ENCODE measurements around the gene SUFU.

Gene SUFU

DNA sequence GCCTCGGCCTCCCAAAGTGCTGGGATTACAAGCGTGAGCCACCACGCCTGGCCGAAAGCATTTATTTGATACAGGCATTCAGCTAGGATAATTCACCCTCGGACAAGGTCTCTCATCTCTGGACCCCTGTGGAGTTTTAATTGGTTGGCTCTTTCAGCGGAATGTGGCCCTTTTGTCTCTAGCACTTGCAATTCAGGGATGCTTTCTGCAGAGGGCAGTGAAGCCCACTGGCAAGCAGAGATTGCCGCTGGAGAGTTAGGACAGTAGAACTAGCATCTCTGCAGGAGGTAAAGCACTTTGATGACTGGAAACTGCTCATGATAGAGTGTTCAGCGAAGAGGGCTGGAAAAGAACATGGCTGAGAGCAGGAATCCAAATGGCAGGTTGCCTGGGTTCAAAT is 62.0 kb downstream of the SUFU start:
- H3K27me3 Mint-ChIP-seq (ENCODE audit: low read depth), result no peaks in the 10 kb centered on the region
- H3K4me3 Mint-ChIP-seq, result no peak overlapping the region
- DNase-seq (ENCODE audit: low spot score), result no peak
- H3K9me3 Mint-ChIP-seq, result no peaks in the 10 kb centered on the region
- H3K27ac Mint-ChIP-seq, result no peak overlapping the region
- no peaks in the 10 kb centered on the region for H3K36me3 Mint-ChIP-seq (ENCODE audit: low read depth)
- no peaks in the 10 kb centered on the region for H3K4me1 Mint-ChIP-seq (ENCODE audit: low read depth)

DNA sequence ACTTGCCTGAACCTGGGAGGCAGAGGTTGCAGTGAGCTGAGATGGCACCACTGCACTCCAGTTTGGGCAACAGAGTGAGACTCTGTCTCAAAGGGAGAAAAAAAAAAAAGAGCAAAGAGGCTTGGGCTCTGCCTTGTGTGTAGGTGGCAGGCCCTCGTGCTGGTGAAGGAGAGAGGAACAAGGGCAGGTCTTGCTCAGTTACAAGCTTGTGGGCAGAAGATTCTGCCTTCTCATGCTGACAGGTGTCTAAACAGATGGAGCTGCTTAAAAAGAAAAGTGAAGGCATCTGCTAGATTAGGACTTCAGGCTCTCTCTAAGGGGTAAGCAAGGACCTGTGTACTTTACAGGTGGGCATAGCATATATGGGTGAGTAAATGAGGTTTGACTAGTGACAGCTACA is 75.0 kb downstream of the SUFU start:
- Mint-ChIP-seq H3K27me3 (ENCODE audit: low read depth) (no peaks in the 10 kb centered on the region), H3K27ac (no peak overlapping the region)

DNA sequence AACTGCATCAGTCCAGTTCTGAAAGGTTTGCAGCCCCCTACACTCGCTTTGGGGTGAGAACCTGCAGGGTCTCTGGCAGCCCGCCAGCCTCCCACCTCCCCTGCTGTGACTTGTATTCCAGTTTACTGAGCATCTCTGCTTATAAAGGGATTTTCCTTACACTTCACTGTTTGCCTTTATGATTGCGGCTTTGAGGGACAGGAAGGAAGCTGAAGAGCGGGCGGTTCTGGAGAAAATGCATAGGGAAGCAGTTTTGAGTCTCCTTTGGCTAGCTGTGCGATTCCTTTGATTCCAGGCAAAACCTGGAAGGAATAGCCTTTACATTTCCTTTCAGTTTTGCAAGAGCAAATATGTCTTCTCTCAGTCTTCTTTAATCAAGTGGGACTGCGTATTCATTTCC is 75.6 kb downstream of the SUFU start:
- Mint-ChIP-seq H3K36me3 (ENCODE audit: low read depth) (no peaks in the 10 kb centered on the region), H3K9me3 (no peaks in the 10 kb centered on the region), H3K4me3 (no peak overlapping the region), H3K27ac (no peak overlapping the region), H3K4me1 (ENCODE audit: low read depth) (peaks cover 8% of the 10 kb centered on the region), H3K27me3 (ENCODE audit: low read depth) (no peaks in the 10 kb centered on the region)
- DNase-seq (ENCODE audit: low spot score), result no peak

More for the DNA sequence above, 75.0 kb downstream of the SUFU start:
- Mint-ChIP-seq H3K4me3 (no peak overlapping the region), H3K4me1 (ENCODE audit: low read depth) (peaks cover 6% of the 10 kb centered on the region), H3K9me3 (no peaks in the 10 kb centered on the region), H3K36me3 (ENCODE audit: low read depth) (no peaks in the 10 kb centered on the region)
- DNase-seq (ENCODE audit: low spot score), result no peak

DNA sequence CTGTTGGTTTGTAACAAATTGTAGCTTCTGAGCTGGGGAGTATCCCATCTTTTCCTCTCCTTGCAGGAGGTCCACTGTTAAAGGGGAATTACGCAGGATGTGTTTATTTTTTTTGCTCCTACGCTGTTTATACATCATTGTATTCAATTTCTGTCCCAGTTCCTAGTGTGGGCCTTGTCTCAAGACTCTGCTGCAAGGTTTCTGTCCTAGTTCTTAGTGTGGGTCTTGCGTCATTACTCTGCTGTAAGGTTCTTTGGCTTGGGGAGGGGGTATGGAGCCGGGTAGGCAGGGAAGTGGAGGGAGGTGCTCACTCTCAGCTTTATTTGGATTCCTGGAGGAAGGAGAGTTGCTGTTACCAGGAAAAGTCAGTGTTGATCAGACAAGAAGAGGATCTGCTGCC is 76.5 kb downstream of the SUFU start:
- DNase-seq (ENCODE audit: low spot score), result no peak
- Mint-ChIP-seq H3K9me3 (no peaks in the 10 kb centered on the region), H3K27me3 (ENCODE audit: low read depth) (no peaks in the 10 kb centered on the region), H3K4me1 (ENCODE audit: low read depth) (peaks cover 9% of the 10 kb centered on the region), H3K4me3 (no peak overlapping the region), H3K27ac (no peak overlapping the region), H3K36me3 (ENCODE audit: low read depth) (no peaks in the 10 kb centered on the region)

DNA sequence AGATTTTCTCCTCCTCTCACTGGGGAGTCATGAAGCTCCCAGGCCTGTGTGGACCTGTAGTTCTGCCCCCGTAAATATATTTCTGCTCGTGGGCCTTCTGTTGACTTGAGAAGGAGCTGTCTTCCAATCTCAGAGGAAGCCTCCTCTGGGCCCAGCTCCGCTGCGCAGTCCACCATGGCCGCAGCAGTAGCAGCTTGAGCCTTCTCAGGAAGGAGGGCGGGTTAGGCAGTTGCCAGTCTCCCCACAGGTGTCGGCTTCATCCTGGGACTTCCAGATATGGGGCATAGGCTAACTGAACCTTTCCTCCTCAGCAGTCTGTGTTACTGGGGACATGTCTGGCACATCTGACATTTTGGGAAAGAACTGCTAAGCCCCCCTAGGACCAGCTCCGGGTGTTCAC is 77.6 kb downstream of the SUFU start:
- H3K27ac Mint-ChIP-seq, result no peak overlapping the region

DNA sequence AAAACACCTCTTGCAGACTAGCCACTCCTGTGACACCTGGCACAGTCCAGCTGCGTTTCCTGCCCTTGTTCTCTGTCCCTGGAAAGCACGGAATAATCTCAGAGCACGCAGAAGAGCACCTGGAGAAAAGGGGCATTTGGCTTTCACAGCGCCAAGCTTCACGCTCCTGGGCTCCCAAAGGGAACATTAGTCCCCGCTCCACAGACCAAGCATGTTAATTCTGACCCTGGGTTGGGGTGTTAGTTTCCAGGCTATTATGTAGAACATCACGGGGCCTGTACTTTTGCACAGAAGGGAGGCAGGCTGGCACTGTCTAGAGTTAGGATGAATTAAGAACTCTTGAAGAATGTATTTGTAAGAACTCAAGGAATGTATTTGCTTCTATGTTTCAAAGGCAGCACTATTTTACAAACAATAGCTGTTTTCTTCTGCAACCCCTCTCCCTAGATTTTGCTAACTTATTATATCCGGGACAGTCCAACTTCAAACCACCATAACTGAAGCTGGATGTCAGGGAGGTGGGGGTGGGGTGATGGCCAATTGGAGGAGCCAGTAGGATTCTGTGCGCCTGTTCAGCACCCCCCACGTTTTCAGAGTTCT is 78.3 kb downstream of the SUFU start:
- Mint-ChIP-seq H3K36me3 (ENCODE audit: low read depth) (no peaks in the 10 kb centered on the region), H3K27ac (no peak overlapping the region), H3K27me3 (ENCODE audit: low read depth) (no peaks in the 10 kb centered on the region), H3K4me1 (ENCODE audit: low read depth) (peaks cover 9% of the 10 kb centered on the region), H3K4me3 (no peak overlapping the region), H3K9me3 (no peaks in the 10 kb centered on the region)
- DNase-seq (ENCODE audit: low spot score), result no peak

More for the DNA sequence above, 77.6 kb downstream of the SUFU start:
- no peaks in the 10 kb centered on the region for H3K27me3 Mint-ChIP-seq (ENCODE audit: low read depth)
- no peaks in the 10 kb centered on the region for H3K36me3 Mint-ChIP-seq (ENCODE audit: low read depth)
- no peak overlapping the region for H3K4me3 Mint-ChIP-seq
- no peaks in the 10 kb centered on the region for H3K9me3 Mint-ChIP-seq
- DNase-seq (ENCODE audit: low spot score), result no peak
- peaks cover 9% of the 10 kb centered on the region for H3K4me1 Mint-ChIP-seq (ENCODE audit: low read depth)

DNA sequence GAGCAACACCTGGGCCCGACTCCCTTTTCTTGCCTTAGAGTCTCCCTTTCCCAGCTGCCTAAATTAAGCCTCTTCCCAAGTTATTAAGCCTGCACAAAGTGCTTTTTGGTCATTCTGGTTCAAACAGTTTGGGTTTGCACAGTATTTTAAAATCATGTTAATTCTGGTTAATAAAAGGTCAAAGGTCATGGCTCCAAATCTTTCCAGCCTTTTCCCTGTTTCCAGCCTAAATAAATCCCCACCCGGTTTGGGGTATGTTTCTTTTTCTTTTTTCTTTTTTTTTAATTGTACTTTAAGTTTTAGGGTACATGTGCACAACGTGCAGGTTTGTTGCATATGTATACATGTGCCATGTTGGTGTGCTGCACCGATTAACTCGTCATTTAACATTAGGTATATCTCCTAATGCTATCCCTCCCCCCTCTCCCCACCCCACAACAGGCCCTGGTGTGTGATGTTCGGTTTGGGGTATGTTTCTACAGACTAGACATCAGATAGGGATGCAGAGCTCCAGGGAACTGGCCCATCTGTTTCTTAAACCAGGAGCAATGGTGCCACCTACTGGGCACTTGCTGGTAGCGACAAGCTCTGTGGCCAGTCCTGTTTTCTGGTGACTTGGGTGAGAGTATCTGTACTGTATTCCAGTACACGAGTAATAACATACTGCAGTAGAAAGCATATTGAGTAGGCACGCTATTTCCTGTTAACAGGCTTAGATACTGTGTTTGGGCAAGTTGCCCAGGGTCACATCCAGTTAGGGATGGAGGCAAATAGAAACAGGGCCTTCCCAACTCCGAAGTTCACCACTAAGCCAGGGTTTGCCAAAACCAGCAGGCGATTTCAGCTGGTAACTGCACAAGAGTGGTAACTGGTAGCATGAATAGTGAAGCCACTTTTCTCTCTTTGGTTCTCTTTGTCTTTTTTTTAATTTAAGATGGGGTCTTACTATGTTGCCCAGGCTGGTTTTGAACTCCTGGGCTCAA is 80.0 kb downstream of the SUFU start:
- Mint-ChIP-seq H3K36me3 (ENCODE audit: low read depth) (no peaks in the 10 kb centered on the region), H3K4me1 (ENCODE audit: low read depth) (peaks cover 6% of the 10 kb centered on the region), H3K27ac (no peak overlapping the region), H3K4me3 (no peak overlapping the region), H3K9me3 (no peaks in the 10 kb centered on the region), H3K27me3 (ENCODE audit: low read depth) (no peaks in the 10 kb centered on the region)
- DNase-seq (ENCODE audit: low spot score), result peak; percentile 69

DNA sequence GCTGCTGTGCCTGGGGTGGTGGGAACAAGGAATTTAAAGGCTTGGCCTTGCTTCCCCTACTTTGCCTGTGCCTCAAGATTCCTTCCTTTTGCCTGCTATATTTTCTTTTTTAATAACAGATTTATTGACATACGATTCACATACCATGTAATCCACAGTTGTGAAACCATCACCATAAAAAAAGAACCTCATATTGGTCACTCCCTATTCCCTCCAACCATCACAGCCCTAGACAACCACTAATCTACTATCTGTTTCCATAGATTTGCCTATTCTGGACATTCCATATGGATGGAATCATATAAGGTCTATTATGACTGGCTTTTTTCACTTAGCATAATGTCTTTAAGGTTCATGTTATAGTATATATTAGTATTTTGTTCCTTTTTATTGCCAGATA is 81.3 kb downstream of the SUFU start:
- peaks cover 5% of the 10 kb centered on the region for H3K4me1 Mint-ChIP-seq (ENCODE audit: low read depth)
- H3K27ac Mint-ChIP-seq, result no peak overlapping the region
- no peaks in the 10 kb centered on the region for H3K27me3 Mint-ChIP-seq (ENCODE audit: low read depth)
- no peak overlapping the region for H3K4me3 Mint-ChIP-seq
- H3K36me3 Mint-ChIP-seq (ENCODE audit: low read depth), result no peaks in the 10 kb centered on the region
- DNase-seq (ENCODE audit: low spot score), result no peak
- no peaks in the 10 kb centered on the region for H3K9me3 Mint-ChIP-seq

DNA sequence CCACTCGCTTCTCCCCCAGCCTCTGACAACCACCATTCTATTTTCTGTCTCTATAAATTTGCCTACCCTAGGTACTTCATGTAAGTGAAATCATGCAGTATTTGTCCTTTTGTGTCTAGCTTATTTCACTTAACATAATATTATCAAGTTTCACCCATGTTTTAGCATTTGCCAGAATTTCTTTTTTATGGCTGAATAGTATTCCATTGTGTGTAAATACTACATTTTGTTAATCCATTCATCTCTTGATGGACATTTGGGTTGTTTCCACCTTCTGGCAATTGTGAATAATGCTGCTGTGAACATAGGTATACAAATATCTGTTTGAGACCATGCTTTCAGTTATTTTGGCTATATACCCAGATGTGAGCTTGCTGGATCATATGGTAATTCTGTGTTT is 83.1 kb downstream of the SUFU start:
- Mint-ChIP-seq H3K27me3 (ENCODE audit: low read depth) (no peaks in the 10 kb centered on the region), H3K9me3 (no peaks in the 10 kb centered on the region), H3K4me1 (ENCODE audit: low read depth) (peaks cover 5% of the 10 kb centered on the region), H3K4me3 (no peak overlapping the region), H3K36me3 (ENCODE audit: low read depth) (no peaks in the 10 kb centered on the region), H3K27ac (no peak overlapping the region)
- DNase-seq (ENCODE audit: low spot score), result no peak

DNA sequence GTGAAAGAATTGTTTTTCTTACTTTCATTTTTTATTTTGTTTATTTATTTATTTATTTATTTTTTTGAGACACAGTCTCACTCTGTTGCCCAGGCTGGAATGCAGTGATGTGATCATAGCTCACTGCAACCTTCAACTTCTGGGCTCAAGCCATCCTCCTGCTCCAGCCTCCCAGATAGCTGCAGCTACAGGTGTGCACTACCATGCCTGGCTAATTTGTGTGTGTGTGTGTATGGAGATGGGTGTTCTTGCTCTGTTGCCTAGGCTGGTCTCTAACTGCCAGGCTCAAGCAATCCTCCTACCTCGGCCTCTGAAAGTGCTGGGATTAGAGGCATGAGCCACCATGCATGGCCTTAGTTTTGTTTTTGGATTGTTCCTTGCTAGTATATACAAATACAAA is 85.1 kb downstream of the SUFU start:
- Mint-ChIP-seq H3K27me3 (ENCODE audit: low read depth) (no peaks in the 10 kb centered on the region), H3K36me3 (ENCODE audit: low read depth) (no peaks in the 10 kb centered on the region), H3K9me3 (no peaks in the 10 kb centered on the region), H3K4me1 (ENCODE audit: low read depth) (peaks cover 2% of the 10 kb centered on the region), H3K27ac (no peak overlapping the region), H3K4me3 (no peak overlapping the region)
- DNase-seq (ENCODE audit: low spot score), result no peak

DNA sequence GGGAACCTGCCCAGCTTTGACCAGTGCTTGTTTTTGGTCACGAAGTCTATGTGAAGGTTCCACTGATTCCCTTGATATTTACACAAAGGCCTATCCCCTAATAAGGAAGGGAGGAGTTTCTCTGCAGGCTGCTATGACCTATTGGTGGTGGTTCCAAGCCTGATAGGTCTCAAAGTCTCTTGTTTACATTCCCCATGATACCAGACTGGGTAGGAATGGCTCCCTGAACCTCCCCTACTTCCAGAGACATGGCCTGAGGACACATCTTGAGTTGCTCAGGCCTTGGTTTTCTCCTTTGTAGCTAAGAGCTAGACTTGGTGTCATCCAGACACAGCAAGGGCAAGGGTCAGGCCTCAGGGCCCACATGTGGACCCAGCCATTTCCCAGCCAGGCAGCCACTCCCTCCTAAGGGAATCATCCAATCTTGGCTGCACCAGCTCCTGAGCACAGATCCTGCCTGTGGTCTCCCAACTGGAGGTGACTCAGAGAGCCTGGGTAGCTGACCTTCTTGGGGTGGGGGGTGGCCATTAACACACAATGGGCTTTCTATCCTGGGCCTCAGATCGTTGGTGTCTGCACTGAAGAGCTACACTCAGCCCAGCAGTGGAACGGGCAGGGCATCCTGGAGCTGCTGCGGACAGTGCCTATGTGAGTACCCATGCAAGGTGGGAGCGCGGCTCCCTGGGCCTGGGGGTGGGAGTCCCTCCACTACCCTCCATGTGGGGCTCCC is 89.5 kb downstream of the SUFU start:
- Mint-ChIP-seq H3K4me3 (no peak overlapping the region), H3K9me3 (no peaks in the 10 kb centered on the region), H3K36me3 (ENCODE audit: low read depth) (peaks cover 1% of the 10 kb centered on the region), H3K4me1 (ENCODE audit: low read depth) (no peaks in the 10 kb centered on the region), H3K27ac (no peak overlapping the region), H3K27me3 (ENCODE audit: low read depth) (no peaks in the 10 kb centered on the region)
- DNase-seq (ENCODE audit: low spot score), result no peak

DNA sequence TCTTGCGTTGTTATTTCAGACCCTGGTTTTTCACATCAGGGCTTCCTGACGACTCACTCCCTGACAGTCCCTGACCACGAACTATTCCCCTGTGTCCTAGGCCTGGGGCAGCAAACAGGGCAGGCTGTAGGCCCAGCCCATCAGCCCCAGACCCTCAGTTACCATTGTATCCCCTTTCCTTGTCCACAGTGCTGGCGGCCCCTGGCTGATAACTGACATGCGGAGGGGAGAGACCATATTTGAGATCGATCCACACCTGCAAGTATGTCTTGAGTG is 90.0 kb downstream of the SUFU start:
- Mint-ChIP-seq H3K27me3 (ENCODE audit: low read depth) (no peaks in the 10 kb centered on the region), H3K27ac (no peak overlapping the region), H3K4me3 (no peak overlapping the region), H3K9me3 (no peaks in the 10 kb centered on the region), H3K36me3 (ENCODE audit: low read depth) (peaks cover 1% of the 10 kb centered on the region), H3K4me1 (ENCODE audit: low read depth) (no peaks in the 10 kb centered on the region)
- no peak for DNase-seq (ENCODE audit: low spot score)

DNA sequence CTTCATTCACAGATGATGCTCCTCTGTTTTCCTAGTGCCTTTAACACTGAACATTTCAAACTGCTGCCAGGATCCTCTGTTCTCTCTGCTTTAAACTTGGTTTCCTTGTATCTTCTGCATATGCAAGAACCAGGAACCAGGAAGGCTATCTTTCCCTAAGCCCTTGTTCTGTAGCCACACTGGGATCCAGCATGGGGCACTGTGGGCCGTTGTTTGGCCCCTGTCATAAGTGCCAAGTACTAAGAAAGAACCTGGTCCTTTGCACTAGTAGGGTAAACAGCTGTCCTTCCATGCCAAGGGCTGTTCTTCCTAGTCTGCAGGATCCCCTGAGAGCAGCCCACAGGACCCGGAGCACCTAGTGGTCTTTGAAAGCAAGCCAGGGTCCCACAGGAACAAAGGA is 91.5 kb downstream of the SUFU start:
- Mint-ChIP-seq H3K36me3 (ENCODE audit: low read depth) (peaks cover 1% of the 10 kb centered on the region), H3K4me3 (no peak overlapping the region), H3K27ac (no peak overlapping the region), H3K4me1 (ENCODE audit: low read depth) (no peaks in the 10 kb centered on the region), H3K27me3 (ENCODE audit: low read depth) (no peaks in the 10 kb centered on the region), H3K9me3 (no peaks in the 10 kb centered on the region)
- DNase-seq (ENCODE audit: low spot score), result no peak

DNA sequence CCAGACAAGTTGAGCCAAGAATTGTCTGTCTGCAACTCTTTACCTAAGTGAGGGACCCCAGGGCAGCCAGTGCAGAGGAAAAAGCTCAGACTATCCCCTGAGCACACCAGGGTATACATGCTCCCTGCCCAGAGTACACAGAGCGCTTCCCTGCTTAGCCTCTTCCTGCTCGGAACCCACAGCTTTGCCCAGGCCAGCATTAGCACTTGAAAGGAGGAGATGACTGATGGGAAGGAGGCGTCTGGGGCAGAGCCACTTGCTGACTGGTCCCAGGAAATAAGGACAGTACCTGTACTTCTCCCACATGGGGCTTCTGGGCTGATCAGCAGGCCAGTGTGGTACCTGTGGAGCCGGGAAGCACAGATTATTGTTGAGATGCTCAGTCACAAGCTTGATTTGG is 92.1 kb downstream of the SUFU start:
- Mint-ChIP-seq H3K27me3 (ENCODE audit: low read depth) (no peaks in the 10 kb centered on the region), H3K27ac (no peak overlapping the region), H3K9me3 (no peaks in the 10 kb centered on the region), H3K4me1 (ENCODE audit: low read depth) (no peaks in the 10 kb centered on the region), H3K36me3 (ENCODE audit: low read depth) (peaks cover 1% of the 10 kb centered on the region), H3K4me3 (no peak overlapping the region)
- DNase-seq (ENCODE audit: low spot score), result no peak
